HG03354 (cell line): ENCODE results near the gene MRPL27.
"Not testable (repeated sequence)": the region's sequence is repeated elsewhere in the genome, so short reads cannot be mapped to it uniquely, and the experiment has no call there.

Experiments used
- ATAC-seq: cut with Tn5 transposase; IDR thresholded peaks from one replicate; pipeline ENCODE4 v1.9.1; 2021; ENCODE audit warnings: mild to moderate bottlenecking; ENCODE audit not compliant: unreplicated experiment, poor library complexity, severe bottlenecking

MRPL27 gene

DNA sequence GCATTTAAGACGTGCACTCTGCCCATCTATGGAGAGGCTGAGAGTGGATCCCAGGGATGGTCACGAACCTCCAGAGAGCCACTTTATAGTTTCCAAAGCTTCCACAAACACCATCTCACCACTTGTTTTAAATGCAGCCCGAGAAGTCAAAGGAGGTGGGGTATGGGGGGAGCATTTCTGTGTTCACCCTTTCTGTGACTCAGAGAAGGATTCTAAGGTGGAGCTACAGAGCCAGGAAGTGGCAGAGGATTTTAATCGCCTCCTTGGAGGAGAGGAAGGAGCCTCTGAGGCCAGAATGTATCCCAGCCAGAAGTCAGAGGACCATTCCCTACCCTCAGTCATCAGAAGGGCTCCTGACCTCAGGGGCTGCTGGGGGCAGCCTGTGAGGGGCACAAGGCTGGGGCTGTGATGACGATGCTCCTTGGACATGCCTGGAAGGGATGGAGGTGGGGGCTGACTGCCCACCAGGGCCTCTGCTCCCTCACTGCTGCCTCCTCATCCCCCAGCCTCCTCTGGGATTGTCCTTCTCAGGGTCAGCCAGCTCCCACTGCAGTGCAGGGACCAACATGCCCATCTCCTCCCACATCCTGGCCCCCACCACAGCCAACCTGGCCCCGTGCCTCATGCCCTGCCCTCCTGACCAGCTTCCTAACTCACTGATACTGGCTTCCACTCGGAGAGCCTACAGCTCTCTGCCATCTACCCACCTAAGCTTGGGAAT is 24.3 kb downstream of the MRPL27 start:
- ATAC-seq, result no peak

DNA sequence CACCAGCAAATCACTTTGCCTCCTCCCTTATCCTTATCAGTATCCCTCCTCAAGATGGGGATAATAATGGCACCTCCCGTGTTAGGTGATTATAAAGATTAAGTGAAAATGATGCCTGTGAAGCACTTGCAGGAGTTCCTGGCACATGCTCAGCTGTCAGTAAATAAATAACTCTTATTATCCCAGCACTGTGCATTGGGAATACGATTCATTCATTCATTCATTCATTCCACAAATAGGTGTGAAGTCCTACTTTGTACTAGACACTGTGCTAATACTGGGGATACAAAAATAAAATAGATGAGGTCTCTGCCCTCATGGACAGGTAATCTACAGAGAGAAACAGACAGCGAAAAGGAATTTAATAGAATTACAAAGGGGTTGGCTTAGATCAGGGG is 25.1 kb downstream of the MRPL27 start:
- ATAC-seq, result no peak

DNA sequence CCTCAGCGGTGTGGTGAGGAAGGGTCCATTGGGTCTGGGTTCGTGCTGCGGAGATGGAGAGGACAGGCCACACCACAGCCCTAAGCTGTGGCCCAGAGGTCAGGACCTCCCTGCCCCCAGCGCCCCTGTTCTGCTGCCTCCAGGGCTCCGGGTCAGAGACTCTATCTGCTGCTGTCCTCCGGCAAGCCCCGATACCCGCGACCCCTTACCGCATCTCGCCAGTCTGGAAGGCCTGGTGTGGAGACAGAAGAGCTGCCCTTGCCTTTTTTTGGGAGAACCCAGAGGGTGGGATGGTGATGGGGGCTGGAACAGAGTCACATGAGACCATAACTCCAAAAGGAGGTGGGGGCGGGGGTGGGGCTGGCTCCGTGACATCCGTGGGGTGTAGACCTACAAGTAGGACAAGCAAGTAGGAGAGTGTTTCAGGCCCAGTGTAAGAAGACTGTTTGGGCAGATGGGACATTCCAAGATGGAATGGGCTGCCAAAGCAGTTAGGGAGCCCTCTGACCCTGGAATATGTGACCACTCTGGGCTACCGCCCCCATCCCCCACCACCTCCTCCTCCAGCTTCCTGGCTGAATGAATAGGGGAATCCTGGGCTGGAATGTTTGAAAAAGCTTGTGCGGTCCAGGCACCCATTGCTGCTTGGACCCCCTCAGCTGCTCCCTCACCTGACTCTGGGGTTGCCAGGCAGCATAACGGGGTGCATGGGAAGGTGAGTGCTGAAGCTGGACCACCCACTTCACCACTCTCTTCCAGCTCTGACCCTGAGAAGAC is 25.7 kb downstream of the MRPL27 start:
- no peak for ATAC-seq

DNA sequence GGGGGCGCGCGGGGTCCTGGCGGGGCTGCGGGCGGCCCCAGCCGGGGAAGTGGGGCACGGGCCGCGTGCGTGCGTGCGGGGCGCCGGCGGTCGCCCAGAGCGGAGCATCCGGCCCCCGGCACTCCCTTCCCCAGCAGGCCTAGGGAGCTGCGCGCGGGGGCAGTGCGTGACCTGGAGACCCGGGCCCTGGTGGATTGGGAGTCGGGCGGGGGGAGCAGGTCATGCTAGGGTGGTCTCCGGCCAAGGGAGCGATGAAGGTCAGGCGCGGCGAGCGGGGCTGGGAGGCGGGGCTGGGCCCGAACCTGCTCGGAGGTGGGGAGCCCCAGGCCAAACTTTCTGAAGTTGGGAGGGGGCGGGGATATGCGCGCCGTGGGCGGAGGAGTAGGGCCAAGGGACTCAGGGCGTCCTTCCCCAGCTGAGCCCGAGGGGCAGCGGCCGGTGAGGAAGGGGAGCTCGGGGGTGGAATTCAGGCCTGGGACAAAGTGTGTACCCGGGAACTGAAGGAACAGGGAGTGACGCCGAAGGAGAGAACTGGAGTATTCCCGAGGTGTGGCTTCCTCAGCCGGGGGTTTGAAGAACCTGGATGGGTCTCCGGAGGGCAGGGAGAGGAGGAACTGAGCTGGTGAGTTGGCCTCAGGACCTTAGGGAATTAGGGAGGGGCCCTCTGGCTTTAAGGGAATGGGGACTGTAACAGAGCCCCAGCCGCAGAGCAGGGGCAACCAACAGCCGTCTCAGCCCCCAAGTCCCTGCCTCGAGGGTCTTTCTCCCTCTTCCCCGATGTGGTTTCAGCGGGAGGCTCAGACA is 26.5 kb downstream of the MRPL27 start:
- ATAC-seq, result peak; percentile 69

DNA sequence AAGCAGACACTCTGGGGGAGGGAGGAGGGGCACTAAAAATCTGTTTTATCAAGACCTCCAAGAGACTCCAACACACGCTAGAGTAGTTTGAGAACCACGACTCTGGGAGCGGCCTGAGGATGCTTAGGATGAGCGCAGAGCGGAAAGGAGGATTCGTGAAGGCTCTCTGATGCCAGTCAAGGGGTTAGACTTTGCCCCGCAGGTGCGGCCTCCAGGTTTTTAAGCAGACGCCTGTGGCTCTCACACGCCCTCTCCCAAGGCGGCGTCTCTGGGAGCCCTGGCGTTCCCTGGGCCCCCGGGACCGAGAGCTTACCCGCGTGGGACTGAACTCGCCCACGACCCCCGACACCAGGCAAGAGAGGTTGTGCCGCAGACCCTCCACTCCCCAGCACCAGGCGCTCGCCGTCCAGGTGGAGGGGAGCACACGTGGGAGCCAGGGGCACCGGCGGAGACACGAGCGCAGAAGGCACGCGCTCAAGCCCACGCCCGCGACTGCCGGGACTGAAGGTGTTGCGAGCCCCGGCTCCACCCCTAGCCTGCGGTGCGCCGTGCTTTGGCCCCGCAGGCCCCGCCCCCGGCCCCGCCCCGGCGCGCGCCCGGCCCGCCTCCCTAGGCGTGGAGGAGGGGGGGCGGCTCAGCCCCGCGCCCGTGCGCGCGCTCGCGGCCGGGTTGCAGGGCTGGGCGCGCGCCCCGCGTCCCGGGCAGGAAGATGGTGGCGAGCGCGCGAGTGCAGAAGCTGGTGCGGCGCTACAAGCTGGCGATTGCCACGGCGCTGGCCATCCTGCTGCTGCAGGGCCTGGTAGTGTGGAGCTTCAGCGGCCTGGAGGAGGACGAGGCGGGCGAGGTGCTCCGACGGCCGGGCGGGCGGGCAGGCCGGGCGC is 27.3 kb downstream of the MRPL27 start, which contains the start of gene XYLT2:
TSS of gene XYLT2 (plus strand) at position 695 of the 881 bp plus-strand sequence. CDS start at position 710, 15 bp downstream.
- ATAC-seq, result peak; percentile 75

DNA sequence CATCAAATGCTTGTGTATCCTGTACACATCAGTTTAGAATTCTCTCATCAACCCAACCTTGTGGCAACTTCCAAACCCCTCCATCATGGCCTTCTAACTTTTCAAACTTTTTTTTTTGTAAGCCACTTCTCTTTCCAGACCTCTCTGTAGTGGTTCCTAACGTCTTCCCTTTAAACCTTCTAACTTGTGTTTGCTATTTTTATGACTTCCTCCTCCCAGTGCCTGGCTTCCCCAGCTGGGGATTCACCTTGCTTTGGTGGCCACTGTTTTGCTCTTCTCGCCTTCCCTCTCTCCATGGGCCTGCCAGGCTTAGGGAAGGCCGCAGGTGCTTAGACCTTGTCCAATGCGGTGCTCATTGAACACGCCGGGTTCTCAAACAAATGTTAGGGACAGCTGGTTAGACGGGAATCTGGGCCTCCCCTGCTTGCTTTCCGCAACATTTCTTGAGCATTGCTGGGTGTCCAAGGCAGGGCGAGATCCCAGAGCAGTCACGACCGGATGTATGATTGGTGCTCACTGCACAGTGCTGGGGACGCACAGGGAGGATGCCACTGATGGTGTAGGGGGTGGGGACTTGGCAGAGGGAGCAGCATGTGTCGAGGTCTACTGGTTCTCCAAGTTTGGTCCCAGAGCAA is 28.1 kb downstream of the MRPL27 start:
- ATAC-seq, result no peak

DNA sequence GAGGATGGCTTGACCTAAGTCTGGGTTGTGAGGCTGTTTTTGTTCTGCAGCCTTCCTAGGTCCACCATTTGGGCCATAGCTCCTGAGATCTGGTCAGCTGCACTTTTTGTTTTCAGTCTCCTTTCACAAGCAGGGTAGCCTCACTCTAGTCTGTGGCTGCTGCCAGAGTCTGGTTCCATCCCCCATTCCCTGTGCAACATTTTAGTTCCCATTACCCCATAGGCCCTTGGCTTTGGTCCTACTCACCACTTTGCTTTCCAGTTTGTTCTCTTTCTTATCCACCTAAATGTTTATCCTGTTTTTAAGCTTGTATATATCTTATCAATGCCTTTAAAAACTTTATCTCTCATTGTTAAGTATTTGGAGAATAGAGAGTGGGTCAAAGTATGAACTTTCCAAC is 33.6 kb downstream of the MRPL27 start:
- no peak for ATAC-seq

DNA sequence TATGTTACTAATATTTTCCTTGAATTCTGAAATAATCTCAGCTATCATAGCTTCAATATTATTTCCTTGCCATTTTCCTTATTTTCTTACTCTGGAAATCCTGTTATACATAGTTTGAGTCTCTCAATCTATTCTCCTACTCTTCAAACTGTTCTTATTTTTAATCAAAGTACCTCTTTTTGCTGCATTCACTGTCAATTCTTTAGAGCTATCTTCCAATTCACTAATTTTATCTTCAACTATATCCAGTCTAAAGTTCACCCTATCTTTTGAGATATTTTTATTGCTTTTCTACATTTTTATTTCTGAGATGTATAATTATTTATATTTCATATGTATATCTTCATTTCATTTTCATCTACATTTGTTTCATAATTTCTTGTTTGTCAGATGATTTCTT is 34.3 kb downstream of the MRPL27 start:
- no peak for ATAC-seq

DNA sequence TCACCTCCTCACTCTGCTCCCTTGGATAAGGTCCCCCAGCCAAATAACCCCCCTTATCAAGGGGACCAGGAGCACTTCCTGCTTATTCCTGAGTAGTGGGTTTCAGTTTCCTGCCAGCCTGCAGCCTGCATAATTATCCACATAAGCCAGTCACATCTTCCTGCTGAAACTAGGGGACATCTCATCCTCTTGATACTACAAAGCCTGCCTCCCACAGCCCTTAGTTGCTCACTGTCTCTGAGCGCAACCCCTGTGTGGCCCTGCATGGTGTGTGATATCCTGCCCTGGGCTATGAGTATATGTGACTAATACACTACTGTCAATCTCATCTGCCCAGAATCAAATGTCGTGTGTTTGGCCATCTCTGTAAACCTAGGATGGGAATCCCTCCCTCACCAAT is 35.0 kb downstream of the MRPL27 start:
- no peak for ATAC-seq

DNA sequence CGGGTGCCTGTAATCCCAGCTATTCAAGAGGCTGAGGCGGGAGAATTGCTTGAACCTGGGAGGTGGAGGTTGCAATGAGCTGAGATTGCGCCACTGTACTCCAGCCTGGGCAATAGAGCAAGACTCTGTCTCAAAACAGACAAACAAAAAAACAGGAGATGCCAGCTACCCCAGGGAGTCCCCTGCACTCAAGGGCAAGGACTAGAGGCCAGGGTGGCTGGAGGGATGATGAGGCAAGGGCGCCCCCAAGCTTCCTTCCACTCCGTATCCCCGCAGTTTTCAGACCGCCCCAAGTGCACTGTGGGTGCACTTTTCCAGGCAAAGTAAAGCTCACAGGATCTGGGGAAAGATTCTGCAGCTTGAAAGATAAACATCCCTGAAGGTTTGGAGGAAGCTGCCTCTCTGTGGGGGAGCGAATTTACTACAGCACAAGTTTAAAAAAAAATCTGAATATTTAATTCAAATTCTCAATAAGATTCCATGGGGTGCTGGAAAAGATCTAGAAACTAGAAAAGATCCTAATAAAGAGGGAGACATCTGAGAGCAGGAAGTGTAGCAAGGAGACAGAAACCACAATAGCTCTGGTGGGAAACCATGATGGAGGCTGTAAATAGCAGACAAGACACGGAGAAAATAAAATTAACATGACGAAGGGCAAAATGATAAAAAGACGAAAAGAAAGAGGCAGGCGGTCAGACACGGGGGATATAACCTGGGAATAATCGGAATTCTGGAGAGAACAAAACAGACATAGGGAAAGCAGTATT is 39.5 kb downstream of the MRPL27 start:
- not testable (repeated sequence) for ATAC-seq

DNA sequence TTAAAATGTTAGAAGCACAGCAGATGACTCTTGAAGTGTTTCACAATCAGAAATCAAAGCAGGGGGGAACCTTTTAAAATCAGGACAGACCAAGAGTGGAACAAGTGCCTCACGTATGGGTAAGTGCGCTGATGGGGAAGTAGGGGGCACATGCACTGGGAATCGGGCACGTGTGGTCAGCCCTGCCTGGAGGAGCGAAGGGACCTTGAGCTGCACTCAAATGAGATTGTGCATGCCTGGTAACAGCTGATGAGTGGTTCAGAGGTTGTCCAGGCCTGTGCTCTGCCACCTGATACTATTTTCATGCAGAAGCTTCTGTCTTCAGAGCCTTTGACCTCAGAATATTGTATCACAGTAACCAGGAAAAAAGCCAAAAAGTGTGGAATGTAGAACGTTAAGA is 40.8 kb downstream of the MRPL27 start:
- ATAC-seq, result no peak

DNA sequence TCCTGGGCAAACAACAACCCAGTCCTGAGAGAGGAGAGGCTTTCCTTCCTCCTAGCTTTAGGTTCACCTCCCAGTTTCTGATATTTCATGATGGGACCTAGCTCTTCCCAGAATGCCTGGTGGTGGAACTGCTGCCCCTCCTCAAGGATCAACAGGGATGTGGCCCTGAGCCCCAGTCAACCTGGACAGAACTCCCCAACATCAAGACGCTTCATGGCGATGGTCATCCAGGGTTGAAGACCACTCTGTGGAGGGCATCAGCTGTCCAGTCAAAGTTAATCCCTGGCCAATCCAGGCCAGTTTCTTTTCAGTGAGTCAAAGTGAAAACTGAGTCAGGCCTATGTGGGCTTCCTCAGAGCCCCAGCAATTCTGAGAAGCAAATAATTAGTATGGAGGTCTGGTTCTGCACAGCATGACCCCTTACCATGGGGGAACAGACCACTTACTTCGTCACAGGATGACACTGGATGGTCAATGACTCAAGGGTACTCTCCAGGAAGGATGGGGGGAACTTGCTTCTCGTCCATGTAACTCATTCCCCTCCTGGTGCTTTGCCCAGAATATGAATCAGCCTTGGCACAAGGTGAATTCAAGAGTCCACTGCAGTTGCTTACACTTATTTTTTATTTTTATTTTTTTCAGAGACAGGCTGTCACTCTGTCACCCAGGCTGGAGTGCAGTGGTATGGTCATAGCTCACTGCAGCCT is 41.7 kb downstream of the MRPL27 start:
- ATAC-seq, result no peak

DNA sequence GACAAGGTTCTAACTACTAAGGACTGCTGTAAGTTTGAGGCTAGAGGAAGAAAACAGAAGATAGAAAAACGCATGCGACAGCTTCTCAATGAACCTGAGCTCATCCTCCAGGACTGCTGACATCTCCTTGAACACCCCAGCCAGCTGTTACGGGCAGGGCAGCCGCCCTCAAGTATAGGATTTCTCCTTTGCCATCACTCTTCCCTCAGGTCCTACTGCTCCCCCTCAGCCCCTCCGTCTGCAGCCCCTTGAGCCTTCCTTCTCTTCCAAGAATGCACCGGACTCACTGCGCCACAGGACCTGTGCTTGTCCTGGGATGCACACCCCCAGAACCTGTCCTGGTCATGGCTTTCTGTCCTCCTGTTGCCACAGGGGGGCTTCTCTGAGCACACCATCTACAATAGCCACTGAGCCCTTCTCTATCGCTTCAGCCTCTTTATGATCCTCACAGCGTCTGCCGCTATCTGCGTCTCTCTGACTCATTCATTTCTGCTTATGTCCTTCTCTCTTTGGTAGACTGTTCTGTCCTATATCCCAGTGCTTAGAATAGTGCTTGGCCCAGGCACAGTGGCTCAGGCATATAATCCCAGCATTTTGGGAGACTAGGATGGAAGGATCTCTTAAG is 42.7 kb downstream of the MRPL27 start:
- ATAC-seq, result no peak

DNA sequence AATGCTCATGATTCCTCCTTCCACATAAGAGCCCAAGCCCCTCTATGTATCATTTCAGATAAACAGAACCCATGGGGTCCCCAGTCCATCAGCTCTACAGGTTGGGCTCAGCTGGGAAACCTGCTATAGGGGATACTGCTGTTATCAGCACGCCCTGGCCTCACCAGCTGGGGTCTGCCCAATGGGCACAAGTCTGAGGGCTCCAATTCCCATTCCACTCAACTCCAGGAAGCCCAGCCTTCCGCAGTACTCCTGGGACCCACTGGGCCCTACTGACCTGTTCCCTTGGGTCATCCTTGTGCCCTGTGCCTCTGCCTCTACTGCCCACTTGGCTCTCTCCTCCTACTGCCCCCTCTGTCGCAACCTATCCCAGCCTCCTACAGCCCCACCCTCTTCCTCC is 43.3 kb downstream of the MRPL27 start:
- ATAC-seq, result no peak

DNA sequence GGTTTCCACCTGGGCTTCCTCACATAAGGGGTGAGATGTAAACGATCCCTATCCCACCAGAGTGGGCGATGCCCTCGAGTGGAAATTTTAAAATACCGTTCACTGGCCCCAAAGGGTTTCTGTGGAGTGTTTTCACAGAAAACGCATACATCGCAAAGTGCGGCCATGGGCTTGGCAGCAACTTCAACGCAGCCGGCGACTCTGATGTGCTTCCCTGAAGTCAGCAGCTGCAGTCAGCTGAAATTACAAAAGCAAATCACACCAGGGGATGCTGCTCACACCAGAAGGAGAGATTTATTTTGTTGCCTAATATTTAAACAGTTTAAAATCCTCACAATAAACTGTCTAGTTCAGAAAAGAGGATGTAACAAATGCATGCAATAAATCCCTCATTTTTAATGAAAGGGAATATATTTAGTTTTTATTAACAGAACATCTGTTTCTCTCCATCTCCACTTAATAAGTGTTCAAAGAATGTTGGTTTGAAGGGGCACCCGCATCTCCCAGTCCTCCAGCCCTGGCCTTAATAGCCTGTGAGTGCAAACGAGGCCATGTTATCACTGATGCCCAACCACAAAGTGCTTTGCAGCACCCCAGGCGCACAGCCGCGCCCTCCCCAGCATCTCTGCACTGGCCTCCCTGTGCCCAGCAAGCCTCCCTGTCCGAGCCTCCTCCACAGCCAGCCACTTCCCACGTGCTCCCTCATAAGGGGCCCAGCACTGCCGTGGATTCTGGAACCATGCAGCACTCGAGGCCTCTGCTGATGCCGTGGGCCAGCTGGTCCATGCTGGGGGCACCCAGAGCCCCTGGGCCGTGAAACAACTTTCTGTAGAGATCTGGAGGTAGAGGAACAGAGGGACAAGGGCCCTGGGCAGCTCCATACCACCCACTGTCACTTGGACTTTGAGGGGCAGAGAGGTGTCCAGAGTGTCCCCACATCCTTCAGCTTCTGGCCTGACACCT is 44.3 kb downstream of the MRPL27 start:
- ATAC-seq, result no peak

DNA sequence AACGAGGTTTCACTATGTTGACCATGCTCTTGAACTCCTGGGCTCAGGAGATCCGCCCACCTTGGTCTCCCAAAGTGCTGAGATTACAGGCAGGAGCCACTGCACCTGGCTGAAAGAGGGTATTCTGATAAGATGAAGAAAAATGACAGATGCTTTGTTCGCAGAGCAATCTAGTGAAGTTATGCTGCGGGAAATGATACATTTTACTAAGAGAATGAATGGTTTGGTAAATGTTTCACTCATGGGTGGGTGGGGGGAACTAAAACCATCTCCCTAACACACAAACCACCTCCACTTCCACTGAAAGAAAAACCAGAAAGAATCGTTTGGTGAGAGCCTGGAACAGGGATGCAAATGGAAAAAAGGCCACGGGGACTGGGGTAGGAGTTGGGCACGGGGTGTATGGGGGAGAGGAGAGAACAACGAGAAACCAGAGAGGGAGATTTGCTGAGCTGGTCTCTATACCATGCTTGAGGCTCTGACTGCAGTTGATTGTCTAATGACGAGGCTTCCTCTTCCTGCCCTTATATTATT is 46.1 kb downstream of the MRPL27 start:
- ATAC-seq, result no peak
